Measurements from ENCODE around the gene CENPF.
"Not testable (repeated sequence)": the region's sequence is repeated elsewhere in the genome, so short reads cannot be mapped to it uniquely, and the experiment has no call there.

The CENPF gene

GRCh38 chr1:214658785-214659184 lies 55.8 kb downstream of the CENPF start:
- DNase-seq (ENCODE audit: low spot score) (no peak), FAIRE-seq (no peak)

GRCh38 chr1:214660190-214660589 lies 57.2 kb downstream of the CENPF start:
- FAIRE-seq = no peak

GRCh38 chr1:214660900-214661299 lies 57.9 kb downstream of the CENPF start:
- no peak for FAIRE-seq
- no peak for DNase-seq (ENCODE audit: low spot score)

More at GRCh38 chr1:214660190-214660589, 57.2 kb downstream of the CENPF start:
- DNase-seq (ENCODE audit: low spot score) = no peak

DNA sequence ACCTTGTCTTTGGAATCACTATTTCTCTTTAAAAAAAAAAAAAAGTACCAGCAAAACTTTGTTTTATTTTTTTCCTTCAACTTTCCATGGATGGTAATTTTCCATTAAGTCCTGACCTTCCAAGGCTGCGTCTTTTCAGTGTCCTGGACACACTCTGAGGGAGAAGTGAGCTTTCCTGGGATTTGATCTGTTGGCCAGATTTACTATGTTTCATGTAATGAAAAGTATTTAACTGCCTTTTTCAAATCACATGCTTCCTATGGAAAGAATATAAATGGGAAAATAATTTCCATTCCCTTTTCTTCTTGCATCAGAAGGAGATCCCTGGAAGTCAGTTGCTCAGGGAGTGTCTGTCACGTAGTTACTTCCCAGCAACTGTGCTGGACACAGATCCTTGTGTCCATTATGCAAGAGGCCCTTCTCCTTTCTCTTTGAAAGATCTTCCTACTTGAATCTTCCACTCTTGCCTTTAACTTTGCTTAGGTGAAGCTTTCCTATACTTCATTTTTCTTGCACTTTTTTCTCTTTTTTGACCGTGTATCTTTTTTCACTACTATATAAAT lies 59.3 kb downstream of the CENPF start:
- FAIRE-seq (no peak), DNase-seq (ENCODE audit: low spot score) (no peak)

- DNase-seq (ENCODE audit: low spot score) = no peak
- FAIRE-seq = no peak
Measured at GRCh38 chr1:214664651-214665433, 61.8 kb downstream of the CENPF start.

DNA sequence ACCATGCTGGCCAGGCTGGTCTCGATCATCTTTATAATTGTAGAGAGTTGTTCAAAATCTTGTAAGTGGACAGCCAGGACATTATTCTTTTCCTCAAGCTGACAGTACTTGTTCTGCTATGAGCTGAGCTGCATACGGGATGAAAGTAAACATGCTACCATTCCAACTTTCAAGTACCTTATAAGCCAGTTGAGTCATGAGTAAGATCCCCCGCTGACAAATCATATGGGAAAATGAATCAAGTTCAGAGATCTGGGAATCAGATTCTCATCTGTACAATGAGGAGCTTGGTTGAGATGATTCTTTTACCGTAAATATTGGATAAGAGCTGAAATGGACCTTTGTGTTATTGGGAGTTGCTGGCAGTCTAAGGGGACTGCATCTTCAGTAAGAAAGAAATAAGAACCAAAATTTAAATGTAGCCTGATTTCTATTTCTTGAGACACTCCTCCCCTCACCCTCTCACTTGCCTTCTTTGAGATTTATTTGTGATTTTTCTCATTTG lies 62.7 kb downstream of the CENPF start:
- DNase-seq (ENCODE audit: low spot score) = no peak
- no peak for FAIRE-seq

GRCh38 chr1:214666674-214667073 lies 63.7 kb downstream of the CENPF start:
- FAIRE-seq (no peak), DNase-seq (ENCODE audit: low spot score) (no peak)

GRCh38 chr1:214670098-214670497 lies 67.1 kb downstream of the CENPF start:
- DNase-seq (ENCODE audit: low spot score) (no peak), FAIRE-seq (no peak)

DNA sequence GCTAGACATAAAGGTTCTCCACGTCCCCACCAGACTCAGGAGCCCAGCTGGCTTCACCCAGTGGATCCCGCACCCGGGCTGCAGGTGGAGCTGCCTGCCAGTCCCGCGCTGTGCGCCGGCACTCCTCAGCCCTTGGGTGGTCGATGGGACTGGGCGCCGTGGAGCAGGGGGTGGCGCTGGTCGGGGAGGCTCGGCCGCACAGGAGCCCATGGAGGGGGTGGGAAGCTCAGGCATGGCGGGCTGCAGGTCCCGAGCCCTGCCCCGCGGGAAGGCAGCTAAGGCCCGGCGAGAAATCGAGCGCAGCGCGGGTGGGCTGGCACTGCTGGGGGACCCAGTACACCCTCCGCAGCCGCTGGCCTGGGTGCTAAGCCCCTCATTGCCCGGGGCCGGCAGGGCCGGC lies 70.0 kb downstream of the CENPF start:
- not testable (repeated sequence) for DNase-seq (ENCODE audit: low spot score); FAIRE-seq

GRCh38 chr1:214673576-214673975 lies 70.6 kb downstream of the CENPF start:
- FAIRE-seq = no peak
- no peak for DNase-seq (ENCODE audit: low spot score)

GRCh38 chr1:214675524-214675923 lies 72.5 kb downstream of the CENPF start:
- FAIRE-seq; DNase-seq (ENCODE audit: low spot score): not testable (repeated sequence)

DNA sequence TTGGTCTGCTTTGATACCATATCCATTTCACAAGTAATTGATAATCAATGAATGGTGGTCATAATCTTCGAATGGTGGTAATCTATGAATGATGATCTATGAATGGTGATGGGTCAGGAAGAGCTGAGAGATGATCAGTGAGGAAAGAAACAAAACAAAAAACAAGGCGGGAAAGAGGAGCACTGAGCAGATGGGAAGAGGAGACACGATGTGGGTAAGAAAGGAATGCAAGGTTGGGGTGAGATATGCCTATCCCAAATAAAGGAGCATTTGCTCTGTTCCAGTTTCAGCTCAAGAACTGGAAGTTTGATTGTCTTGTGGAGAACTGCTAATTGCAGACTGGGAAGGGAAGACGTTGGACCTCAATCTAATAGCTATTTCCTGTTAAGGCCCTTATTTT lies 73.8 kb downstream of the CENPF start:
- no peak for FAIRE-seq

GRCh38 chr1:214677945-214678344 lies 75.0 kb downstream of the CENPF start:
- no peak for DNase-seq (ENCODE audit: low spot score)

More for the DNA sequence above, 73.8 kb downstream of the CENPF start:
- no peak for DNase-seq (ENCODE audit: low spot score)

GRCh38 chr1:214678386-214678785 lies 75.4 kb downstream of the CENPF start:
- DNase-seq (ENCODE audit: low spot score) (no peak), FAIRE-seq (no peak)

More at GRCh38 chr1:214677945-214678344, 75.0 kb downstream of the CENPF start:
- no peak for FAIRE-seq

DNA sequence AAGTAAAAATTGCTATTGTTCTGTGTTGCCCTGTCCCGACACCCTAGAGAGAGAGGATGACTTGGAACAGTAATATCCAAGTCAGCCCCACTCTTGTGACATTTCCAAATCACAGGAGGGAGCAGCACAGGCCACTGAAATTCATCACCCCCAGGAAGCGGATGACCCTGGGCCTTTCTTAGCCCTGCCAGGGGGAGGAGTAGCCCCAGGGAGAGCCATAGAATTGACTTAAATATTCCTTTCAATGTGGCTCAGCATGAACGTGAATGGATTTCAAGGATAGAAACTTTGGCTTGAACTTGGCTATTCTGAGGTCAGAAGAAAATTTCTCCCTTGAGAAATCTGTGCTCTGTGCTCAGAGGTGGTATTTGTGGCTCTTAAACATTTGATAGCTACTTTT lies 80.6 kb downstream of the CENPF start:
- DNase-seq (ENCODE audit: low spot score) = no peak
- no peak for FAIRE-seq

- DNase-seq (ENCODE audit: low spot score) = no peak
- no peak for FAIRE-seq
Measured at GRCh38 chr1:214685906-214686305, 82.9 kb downstream of the CENPF start.

DNA sequence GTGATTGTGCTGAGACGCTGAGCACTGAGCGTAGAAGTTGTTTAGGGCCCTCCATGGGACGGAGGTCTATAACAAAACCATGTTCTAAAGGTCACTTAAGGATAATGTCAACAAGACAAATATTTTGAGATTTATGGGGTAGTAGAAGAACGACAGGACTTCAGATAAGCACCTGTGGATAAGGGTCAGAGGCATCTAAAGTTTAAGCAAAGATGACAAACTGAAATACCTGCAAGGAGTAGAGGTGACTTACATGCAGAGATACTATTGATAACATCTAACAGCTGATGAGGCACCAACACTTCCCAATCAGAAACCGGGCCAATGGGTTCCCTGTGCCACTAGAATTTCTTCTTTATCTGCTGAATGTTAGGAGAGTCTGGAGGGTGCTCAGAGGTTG lies 83.5 kb downstream of the CENPF start:
- FAIRE-seq = no peak
- no peak for DNase-seq (ENCODE audit: low spot score)

- FAIRE-seq (no peak), DNase-seq (ENCODE audit: low spot score) (no peak)
Measured at GRCh38 chr1:214688891-214689290, 85.9 kb downstream of the CENPF start.

GRCh38 chr1:214694769-214695168 lies 91.8 kb downstream of the CENPF start:
- FAIRE-seq = no peak
- DNase-seq (ENCODE audit: low spot score) = no peak

- FAIRE-seq = no peak
- DNase-seq (ENCODE audit: low spot score) = no peak
Measured at GRCh38 chr1:214698559-214698958, 95.6 kb downstream of the CENPF start.

DNA sequence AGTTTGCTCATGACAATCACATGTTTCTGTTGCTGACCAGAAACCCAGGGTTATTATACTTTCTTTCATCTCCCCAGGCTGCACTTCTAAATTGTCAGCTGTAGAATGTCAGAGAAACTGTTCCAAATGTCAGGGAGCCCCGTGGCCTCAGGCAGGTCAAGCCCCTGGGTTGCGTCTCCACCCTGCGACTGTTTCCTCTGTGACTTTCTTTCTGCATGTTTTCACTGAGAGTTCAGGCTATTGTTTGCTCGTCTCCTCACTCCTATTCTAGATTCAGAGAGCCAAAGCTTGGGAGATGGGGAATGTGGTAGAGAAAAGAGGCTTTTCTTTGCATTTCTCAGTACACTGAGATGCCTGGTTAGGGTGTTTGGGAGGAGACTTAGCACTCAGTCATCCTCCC lies 97.4 kb downstream of the CENPF start:
- DNase-seq (ENCODE audit: low spot score) (no peak), FAIRE-seq (no peak)

GRCh38 chr1:214702556-214702955 lies 99.6 kb downstream of the CENPF start:
- no peak for DNase-seq (ENCODE audit: low spot score)

More at GRCh38 chr1:214702556-214702955, 99.6 kb downstream of the CENPF start:
- FAIRE-seq = no peak

All from urothelium cell line (cell line).